Fibroblast of villous mesenchyme (primary cell): ENCODE data around the gene WDR54. TPM values are rescaled to one million over a fixed set of nuclear protein-coding genes. Genes with fewer than 3 reads are reported as not detected.
A peak's percentile ranks its signal among the peaks of the same experiment; 100 is the strongest.

Experiments
- DNase-seq: peaks from one replicate; pipeline ENCODE4 v3.0.0-alpha.2; 2010; ENCODE audit warnings: low read depth
- H3K4me3 ChIP-seq: 2 replicates; pipeline ENCODE4 v1.5.1; 2011; ENCODE audit warnings: low read depth, mild to moderate bottlenecking, low read length
- CTCF ChIP-seq: IDR thresholded peaks from 2 replicates; pipeline ENCODE4 v1.5.1; 2012; ENCODE audit warnings: low read depth, mild to moderate bottlenecking, low read length; ENCODE audit not compliant: insufficient read depth
- total RNA-seq: library from RNA; depleted of rRNA; stranded (reverse); fragments of >200 nt; gene quantifications from 2 replicates; pipeline ENCODE4 v1.2.3, GENCODE V29; 2012

Gene WDR54
- total RNA-seq, 1 donor, result 28.9 TPM

DNA sequence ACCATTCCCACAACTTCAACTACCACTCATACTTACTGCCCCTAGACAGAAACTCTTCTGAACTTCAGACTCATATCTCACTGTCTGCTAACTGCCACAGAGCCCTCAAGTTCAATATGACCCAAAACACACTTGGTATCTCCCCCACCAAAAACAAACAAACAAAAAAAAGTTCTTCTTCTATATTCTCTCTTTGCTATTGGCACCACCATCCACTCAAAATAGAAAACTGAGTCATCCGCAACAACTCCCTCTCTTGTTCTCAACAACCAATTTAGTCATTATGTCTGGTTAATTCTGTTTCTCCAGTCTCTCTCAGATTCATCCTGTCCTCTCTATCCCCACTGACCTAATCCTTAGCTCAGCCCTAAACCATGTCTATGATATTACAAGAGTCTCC, 34.2 kb upstream of the WDR54 start:
- DNase-seq, result no peak
- no peak overlapping the region for H3K4me3 ChIP-seq
- no peak for TF ChIP-seq CTCF

GRCh38 chr2:74390606-74391005, 30.9 kb upstream of the WDR54 start:
- TF ChIP-seq CTCF, result no peak
- peak overlapping the region; percentile 88 for H3K4me3 ChIP-seq
- DNase-seq, result no peak

DNA sequence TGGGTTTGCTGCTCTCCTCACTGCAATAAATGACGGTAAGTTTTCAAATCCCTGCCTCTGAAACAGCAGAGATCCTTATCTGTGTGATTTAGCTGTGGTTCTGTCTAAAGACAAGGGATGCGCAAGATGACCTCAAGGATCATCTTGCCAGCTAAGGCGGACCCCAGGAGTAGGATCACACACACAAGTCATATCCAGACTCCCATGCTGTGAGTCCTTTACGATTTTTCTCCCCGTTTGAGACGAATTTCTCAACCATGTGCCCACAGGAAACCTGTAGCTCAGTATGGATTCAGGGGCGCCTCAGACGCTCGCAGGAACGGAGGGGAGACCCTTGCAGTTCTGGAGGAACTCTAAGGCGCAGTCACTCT, 30.3 kb upstream of the WDR54 start:
- no peak for TF ChIP-seq CTCF
- H3K4me3 ChIP-seq, result peak overlapping the region; percentile 88
- peak; percentile 32 for DNase-seq

DNA sequence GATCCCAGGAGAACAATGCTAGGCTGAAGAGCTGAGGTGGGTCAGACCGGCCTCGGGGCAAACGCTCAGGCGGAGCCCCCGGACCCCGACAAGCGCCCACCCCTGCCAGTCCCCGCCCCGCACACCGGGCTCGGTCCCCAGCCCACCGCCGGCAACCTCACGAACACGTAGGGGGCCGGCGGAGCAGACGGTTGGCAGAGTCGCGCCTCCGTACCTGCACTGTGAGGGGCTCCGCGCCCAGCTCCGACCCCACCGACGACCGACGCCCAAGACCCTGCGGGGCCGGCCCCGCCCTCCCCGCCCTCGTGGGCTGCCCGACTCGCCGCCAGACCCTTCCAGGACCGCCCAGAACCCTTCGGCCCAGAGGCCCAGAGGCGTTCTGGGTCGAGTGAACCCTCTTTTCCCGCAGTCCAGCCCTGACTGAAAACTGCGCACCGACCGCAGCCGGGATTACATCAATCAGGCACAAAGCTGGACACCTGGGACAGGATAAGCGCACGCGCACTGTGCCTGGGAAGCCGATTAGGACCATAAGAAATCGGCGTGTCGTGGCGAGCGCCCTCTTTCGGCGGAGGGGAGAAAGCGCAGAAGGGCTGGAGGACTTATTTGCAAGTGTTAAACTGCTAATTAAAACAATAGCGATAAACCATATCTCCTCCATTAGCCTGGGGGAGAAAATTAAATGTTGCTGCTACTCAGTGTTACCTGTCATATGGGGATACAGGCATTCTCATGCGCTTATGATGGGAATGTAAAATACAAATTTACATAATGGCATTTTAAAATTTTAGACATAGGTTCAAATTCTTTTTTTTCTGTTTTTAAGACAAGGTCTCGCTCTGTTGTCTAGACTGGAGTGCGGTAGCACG, 29.7 kb upstream of the WDR54 start:
- DNase-seq, result peak; percentile 93

GRCh38 chr2:74392449-74392743, 29.1 kb upstream of the WDR54 start:
- peak overlapping the region; percentile 88 for H3K4me3 ChIP-seq
- TF ChIP-seq CTCF, result no peak
- no peak for DNase-seq

More for the DNA sequence above, 29.7 kb upstream of the WDR54 start:
- peak; percentile 96 for TF ChIP-seq CTCF
- H3K4me3 ChIP-seq, result peak overlapping the region; percentile 88

GRCh38 chr2:74393525-74393924, 28.0 kb upstream of the WDR54 start:
- no peak overlapping the region for H3K4me3 ChIP-seq
- TF ChIP-seq CTCF, result no peak
- no peak for DNase-seq

DNA sequence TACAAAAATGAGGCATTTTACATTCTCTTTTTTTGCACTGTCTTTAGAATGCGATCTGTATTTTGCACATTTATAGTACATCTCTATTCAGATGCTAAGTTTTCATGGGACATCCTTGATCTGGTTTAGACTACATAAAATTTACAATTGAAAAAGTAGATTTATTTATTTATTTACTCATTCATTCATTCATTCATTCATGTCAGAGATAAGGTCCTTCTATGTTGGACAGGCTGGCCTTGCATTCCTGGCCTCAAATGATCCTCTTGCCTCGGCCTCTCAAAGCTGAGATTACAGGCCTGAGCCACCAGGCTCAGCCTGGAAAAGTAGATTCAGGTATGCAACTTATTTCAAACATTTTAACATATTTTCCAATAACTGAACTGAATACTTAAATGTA, 25.4 kb upstream of the WDR54 start:
- no peak for TF ChIP-seq CTCF
- DNase-seq, result no peak
- no peak overlapping the region for H3K4me3 ChIP-seq
